Keratinocyte (primary cell): ENCODE data around the gene SLC40A1. TPM values are rescaled to one million over a fixed set of nuclear protein-coding genes. Genes with fewer than 3 reads are reported as not detected.

Experiments
- DNase-seq: peaks from one replicate; pipeline ENCODE4 v3.0.0-alpha.2; 2011; ENCODE audit warnings: low read depth, missing footprints, low spot score
- FAIRE-seq: peaks from 2 replicates; lab custom pipeline; 2011; peaks lifted over from hg19 to GRCh38; lab: Jason Lieb, UNC
- H2AFZ ChIP-seq: 2 replicates; pipeline ENCODE4 v1.6.0; 2012; ENCODE audit warnings: low read length, control low read depth, inconsistent platforms; ENCODE audit not compliant: control insufficient read depth
- H3K27ac ChIP-seq: 2 replicates; pipeline ENCODE4 v1.5.1; 2011; ENCODE audit warnings: low read length; ENCODE audit not compliant: control insufficient read depth, insufficient read depth
- H3K27me3 ChIP-seq: 3 replicates; pipeline ENCODE4 v1.6.0; 2011; ENCODE audit warnings: low read length; ENCODE audit not compliant: control insufficient read depth, insufficient read depth; ENCODE audit errors: extremely low read depth
- H3K36me3 ChIP-seq, 2 experiments: 2 replicates in 1 of 2; 3 replicates in 1 of 2; pipeline ENCODE4 v1.5.1; 2011; ENCODE audit warnings: low read length in 2 of 2, mild to moderate bottlenecking in 1 of 2; ENCODE audit not compliant: control insufficient read depth in 2 of 2, insufficient read depth in 2 of 2; ENCODE audit errors: extremely low read depth in 1 of 2
- H3K4me1 ChIP-seq: 3 replicates; pipeline ENCODE4 v1.5.1; 2011; ENCODE audit warnings: low read length; ENCODE audit not compliant: control insufficient read depth, insufficient read depth; ENCODE audit errors: extremely low read depth
- H3K4me2 ChIP-seq: 3 replicates; pipeline ENCODE4 v1.6.0; 2011; ENCODE audit warnings: low read depth, low read length; ENCODE audit not compliant: control insufficient read depth, insufficient read depth; ENCODE audit errors: extremely low read depth
- H3K4me3 ChIP-seq, 3 experiments: fragments of 200-600 bp in 1 of 3; sonication (generic) in 1 of 3; 2 replicates in 2 of 3; 3 replicates in 1 of 3; pipeline ENCODE4 v1.5.1; 2011 to 2016; ENCODE audit warnings: low read length in 3 of 3, mild to moderate bottlenecking in 3 of 3, control low read depth in 2 of 3, inconsistent platforms in 1 of 3, low read depth in 1 of 3, mixed read lengths in 1 of 3, mixed run types in 1 of 3, moderate library complexity in 1 of 3; ENCODE audit not compliant: control insufficient read depth in 2 of 3, insufficient read depth in 2 of 3; ENCODE audit errors: extremely low read depth in 1 of 3
- H3K79me2 ChIP-seq: 2 replicates; pipeline ENCODE4 v1.6.0; 2012; ENCODE audit warnings: low read length; ENCODE audit not compliant: control insufficient read depth, insufficient read depth
- H3K9ac ChIP-seq: 3 replicates; pipeline ENCODE4 v1.6.0; 2011; ENCODE audit warnings: low read length; ENCODE audit not compliant: control insufficient read depth, insufficient read depth; ENCODE audit errors: extremely low read depth
- H3K9me1 ChIP-seq: 3 replicates; pipeline ENCODE4 v1.6.0; 2011; ENCODE audit warnings: low read length; ENCODE audit not compliant: control insufficient read depth, insufficient read depth; ENCODE audit errors: extremely low read depth
- H3K9me3 ChIP-seq: 2 replicates; pipeline ENCODE4 v1.5.1; 2012; ENCODE audit warnings: low read depth, low read length; ENCODE audit not compliant: control insufficient read depth
- H4K20me1 ChIP-seq: 3 replicates; pipeline ENCODE4 v1.6.0; 2011; ENCODE audit warnings: low read length; ENCODE audit not compliant: control insufficient read depth, insufficient read depth; ENCODE audit errors: extremely low read depth
- EZH2 ChIP-seq: IDR thresholded peaks from one replicate; pipeline ENCODE4 v1.6.1; 2012; ENCODE audit warnings: inconsistent platforms, mild to moderate bottlenecking, low read length, moderate library complexity
- dilution Hi-C: fragments of 300-500 bp; cut with MboI; formaldehyde crosslinking; loops from one replicate; pipeline ENCODE4 v1.7.0; 2020; ENCODE audit warnings: low sequenced_read_pairs; ENCODE audit not compliant: extremely low pct_ligation_motif_present
- polyA plus RNA-seq, 5 experiments: library from polyadenylated mRNA; depleted of rRNA in 3 of 5; stranded (reverse) in 3 of 5; stranded (forward) in 1 of 5; unstranded in 1 of 5; fragments of >200 nt; gene quantifications; 1 replicate in 1 of 5; 2 replicates in 3 of 5; 3 replicates in 1 of 5; pipeline versions ENCODE4 v1.2.1 to v1.2.3, GENCODE V29; 2011 to 2012; ENCODE audit warnings: missing spikeins in 2 of 5, low read depth in 1 of 5, low replicate concordance in 1 of 5
- TF ChIP-seq, protein P1 (sequence below), 3 experiments: IDR thresholded peaks in 1 of 3; conservative IDR thresholded peaks in 1 of 3; optimal IDR thresholded peaks in 1 of 3; 2 replicates in 2 of 3; 3 replicates in 1 of 3; pipeline versions ENCODE3 to v1.5.1; 2011; ENCODE audit warnings: low read length in 3 of 3, mild to moderate bottlenecking in 3 of 3, moderate library complexity in 2 of 3, control low read depth in 1 of 3, inconsistent platforms in 1 of 3; ENCODE audit not compliant: insufficient read depth in 2 of 3; ENCODE audit errors: extremely low read depth in 1 of 3

SLC40A1 gene
- polyA plus RNA-seq, 1 donor (not counting 4 experiments of a cell fraction or from before 2014, with no cell fraction given), result 0.09 TPM

DNA sequence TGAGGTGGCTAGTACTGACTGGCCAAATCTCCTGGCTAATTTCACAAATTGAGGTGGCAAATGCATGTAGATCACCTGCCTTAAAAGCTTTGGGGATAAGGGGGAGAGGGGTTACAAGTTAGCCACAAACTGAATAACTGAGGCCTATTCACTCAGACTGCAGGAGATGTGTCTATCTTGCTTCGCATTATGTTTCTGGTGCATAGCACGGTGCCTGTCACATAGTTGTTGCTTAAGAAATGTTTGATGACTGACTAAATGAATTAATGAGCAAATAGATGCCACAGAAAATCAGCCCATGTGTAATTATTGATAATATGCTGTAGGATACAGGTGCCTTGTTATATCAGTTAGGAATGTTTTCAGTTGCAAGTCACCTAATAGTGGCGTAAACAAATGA is 12.5 kb upstream of the SLC40A1 start:
- dilution Hi-C loops, result no loop called here
- Histone ChIP-seq H3K27ac (no peak overlapping the region), H3K36me3 (no peaks in the 10 kb centered on the region), H3K9me3 (no peaks in the 10 kb centered on the region), H3K4me2 (no peak overlapping the region), H3K27me3 (no peaks in the 10 kb centered on the region), H3K79me2 (no peaks in the 10 kb centered on the region), H3K4me1 (no peaks in the 10 kb centered on the region), H3K4me3 (no peak overlapping the region), H4K20me1 (no peaks in the 10 kb centered on the region), H3K9me1 (no peaks in the 10 kb centered on the region), H3K9ac (no peak overlapping the region), H2AFZ (no peak overlapping the region)
- DNase-seq, result no peak
- FAIRE-seq, result no peak
- no peak for TF ChIP-seq EZH2
- TF ChIP-seq, protein P1, sequence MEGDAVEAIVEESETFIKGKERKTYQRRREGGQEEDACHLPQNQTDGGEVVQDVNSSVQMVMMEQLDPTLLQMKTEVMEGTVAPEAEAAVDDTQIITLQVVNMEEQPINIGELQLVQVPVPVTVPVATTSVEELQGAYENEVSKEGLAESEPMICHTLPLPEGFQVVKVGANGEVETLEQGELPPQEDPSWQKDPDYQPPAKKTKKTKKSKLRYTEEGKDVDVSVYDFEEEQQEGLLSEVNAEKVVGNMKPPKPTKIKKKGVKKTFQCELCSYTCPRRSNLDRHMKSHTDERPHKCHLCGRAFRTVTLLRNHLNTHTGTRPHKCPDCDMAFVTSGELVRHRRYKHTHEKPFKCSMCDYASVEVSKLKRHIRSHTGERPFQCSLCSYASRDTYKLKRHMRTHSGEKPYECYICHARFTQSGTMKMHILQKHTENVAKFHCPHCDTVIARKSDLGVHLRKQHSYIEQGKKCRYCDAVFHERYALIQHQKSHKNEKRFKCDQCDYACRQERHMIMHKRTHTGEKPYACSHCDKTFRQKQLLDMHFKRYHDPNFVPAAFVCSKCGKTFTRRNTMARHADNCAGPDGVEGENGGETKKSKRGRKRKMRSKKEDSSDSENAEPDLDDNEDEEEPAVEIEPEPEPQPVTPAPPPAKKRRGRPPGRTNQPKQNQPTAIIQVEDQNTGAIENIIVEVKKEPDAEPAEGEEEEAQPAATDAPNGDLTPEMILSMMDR (optimal IDR thresholded peaks at IDR 0.05 in 1 of 3, IDR thresholded peaks at IDR 0.05 in 1 of 3, conservative IDR thresholded peaks at IDR 0.05 in 1 of 3; ENCODE audit: extremely low read depth in 1 of 3, insufficient read depth in 2 of 3, low read length in 3 of 3), result no peak

DNA sequence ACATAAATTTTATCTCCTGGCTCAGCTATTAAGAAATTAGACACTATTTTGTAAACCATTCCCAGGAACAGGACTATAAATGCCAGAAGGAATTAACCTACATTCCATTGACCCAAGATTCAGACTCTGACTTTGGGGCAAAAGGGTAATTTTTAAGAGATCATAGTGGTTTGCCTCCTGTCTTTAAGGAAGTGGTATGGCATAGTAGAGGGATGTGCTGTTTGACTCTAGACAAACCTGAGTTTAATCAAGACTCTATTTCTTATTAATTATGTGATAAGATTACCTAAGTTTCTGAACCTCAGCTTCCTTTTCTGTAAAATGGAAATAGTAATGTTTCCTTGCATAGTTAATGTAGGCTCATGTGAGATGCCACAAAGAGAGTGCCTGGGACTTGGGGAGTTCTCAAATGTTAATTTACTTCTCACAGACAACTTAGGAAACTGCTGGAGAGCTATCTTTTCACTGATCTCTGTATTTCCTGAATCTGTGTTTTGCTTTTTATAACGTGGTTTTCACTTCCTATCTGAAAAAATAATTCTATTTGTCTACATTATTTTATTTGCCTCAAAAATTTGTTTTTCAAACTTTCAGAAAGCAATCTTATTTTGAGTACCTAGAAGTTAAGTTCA is 11.9 kb upstream of the SLC40A1 start:
- no peaks in the 10 kb centered on the region for H3K27me3 ChIP-seq
- H3K9me3 ChIP-seq, result no peaks in the 10 kb centered on the region
- no peak for TF ChIP-seq EZH2
- TF ChIP-seq, protein P1 (optimal IDR thresholded peaks at IDR 0.05 in 1 of 3, IDR thresholded peaks at IDR 0.05 in 1 of 3, conservative IDR thresholded peaks at IDR 0.05 in 1 of 3; ENCODE audit: extremely low read depth in 1 of 3, insufficient read depth in 2 of 3, low read length in 3 of 3), result no peak
- no peaks in the 10 kb centered on the region for H3K9me1 ChIP-seq
- no peak overlapping the region for H3K27ac ChIP-seq
- no peaks in the 10 kb centered on the region for H4K20me1 ChIP-seq
- DNase-seq (no peak), FAIRE-seq (no peak)
- H3K4me3 ChIP-seq, result no peak overlapping the region
- no peaks in the 10 kb centered on the region for H3K79me2 ChIP-seq
- H3K4me2 ChIP-seq, result no peak overlapping the region
- H3K36me3 ChIP-seq, result no peaks in the 10 kb centered on the region
- H3K9ac ChIP-seq, result no peak overlapping the region
- no peak overlapping the region for H2AFZ ChIP-seq
- dilution Hi-C loops, result no loop called here
- no peaks in the 10 kb centered on the region for H3K4me1 ChIP-seq
